GM23248 (cell line): Measurements from ENCODE around the gene GAS2L1. TPM values are rescaled to one million over a fixed set of nuclear protein-coding genes. Genes with fewer than 3 reads are reported as not detected.

Source experiments
- DNase-seq: peaks from one replicate; pipeline ENCODE4 v3.0.0-alpha.2; 2015
- H2AFZ ChIP-seq: fragments of 200-600 bp; sonication (generic); 2 replicates; pipeline ENCODE4 v1.6.1; 2016; ENCODE audit warnings: antibody characterized with exemption
- H3F3A ChIP-seq: fragments of 200-600 bp; sonication (generic); 2 replicates; pipeline ENCODE4 v1.6.1; 2016; ENCODE audit warnings: mild to moderate bottlenecking, antibody characterized with exemption, mixed run types; ENCODE audit not compliant: insufficient read depth
- H3K27ac ChIP-seq: fragments of 200-600 bp; sonication (generic); 2 replicates; pipeline ENCODE4 v1.5.1; 2016; ENCODE audit warnings: mild to moderate bottlenecking
- H3K27me3 ChIP-seq: fragments of 200-600 bp; sonication (generic); replicated peaks from 2 replicates; pipeline ENCODE4 v1.6.1; 2016; ENCODE audit warnings: mild to moderate bottlenecking; ENCODE audit not compliant: insufficient read depth
- H3K36me3 ChIP-seq: fragments of 200-600 bp; sonication (generic); 2 replicates; pipeline ENCODE4 v1.6.1; 2016; ENCODE audit warnings: low read depth, mild to moderate bottlenecking
- H3K4me1 ChIP-seq: fragments of 200-600 bp; sonication (generic); 2 replicates; pipeline ENCODE4 v1.6.1; 2016; ENCODE audit warnings: mild to moderate bottlenecking; ENCODE audit not compliant: insufficient read depth
- H3K4me2 ChIP-seq: fragments of 200-600 bp; sonication (generic); one replicate; pipeline ENCODE4 v1.6.1; 2016; ENCODE audit warnings: mild to moderate bottlenecking; ENCODE audit not compliant: unreplicated experiment
- H3K4me3 ChIP-seq: fragments of 200-600 bp; sonication (generic); 2 replicates; pipeline ENCODE4 v1.5.1; 2016; ENCODE audit warnings: mild to moderate bottlenecking
- H3K79me2 ChIP-seq: fragments of 200-600 bp; sonication (generic); 2 replicates; pipeline ENCODE4 v1.6.1; 2016; ENCODE audit warnings: mild to moderate bottlenecking; ENCODE audit not compliant: insufficient read depth
- H3K9ac ChIP-seq: fragments of 200-600 bp; sonication (generic); 2 replicates; pipeline ENCODE4 v1.6.1; 2016; ENCODE audit warnings: mild to moderate bottlenecking
- H3K9me2 ChIP-seq: fragments of 200-600 bp; sonication (generic); 2 replicates; pipeline ENCODE4 v1.6.1; 2016; ENCODE audit warnings: mixed run types, mild to moderate bottlenecking, moderate library complexity; ENCODE audit not compliant: insufficient read depth
- H3K9me3 ChIP-seq: fragments of 200-600 bp; sonication (generic); one replicate; pipeline ENCODE4 v1.6.1; 2017; ENCODE audit warnings: low read depth
- H4K20me1 ChIP-seq: fragments of 200-600 bp; sonication (generic); 2 replicates; pipeline ENCODE4 v1.6.0; 2016; ENCODE audit not compliant: insufficient read depth
- EZH2 ChIP-seq: fragments of 200-600 bp; sonication (generic); IDR thresholded peaks from 2 replicates; pipeline ENCODE4 v1.6.1; 2018; ENCODE audit warnings: antibody characterized with exemption, mild to moderate bottlenecking; ENCODE audit not compliant: insufficient read depth, poor library complexity, severe bottlenecking
- EZH2phosphoT487 ChIP-seq: fragments of 200-600 bp; sonication (generic); IDR thresholded peaks from 2 replicates; pipeline ENCODE4 v1.6.1; 2018; ENCODE audit warnings: antibody characterized with exemption, moderate library complexity, mild to moderate bottlenecking, low read depth; ENCODE audit not compliant: insufficient read depth
- WGBS, 2 experiments: methylation state at CpG; one replicate each; pipeline ENCODE4 v1.1.6; 2015 to 2017; ENCODE audit warnings: low lambda C conversion rate in 2 of 2, low coverage in 1 of 2; ENCODE audit errors: missing lambda C conversion rate in 2 of 2; 5-methylcytosine and 5-hydroxymethylcytosine counted together
- in situ Hi-C: fragments of 300-500 bp; cut with MboI; formaldehyde crosslinking; loops from 2 replicates; pipeline ENCODE4 v1.15.0; 2020
- polyA plus RNA-seq: library from polyadenylated mRNA; unstranded; fragments of >200 nt; fragmentation: Nextera tagmentation; extraction: Ambion mirVana; gene quantifications from 2 replicates; pipeline ENCODE4 v1.2.1, GENCODE V29; 2016
- total RNA-seq: library from RNA; depleted of rRNA; stranded (reverse); fragments of >200 nt; shearing (Covaris generic); gene quantifications from 2 replicates; pipeline ENCODE4 v1.2.3, GENCODE V29; 2014

The GAS2L1 gene
- total and polyA plus RNA-seq, 2 experiments from 2014 or later = 21.2 to 23.7 TPM

- H3K4me3 ChIP-seq = no peak overlapping the region
- H3K36me3 ChIP-seq = no peaks in the 10 kb centered on the region
- TF ChIP-seq EZH2 (no peak), EZH2phosphoT487 (no peak)
- H3F3A ChIP-seq = no peaks in the 10 kb centered on the region; the same call in 1 of the 2 replicates
- in situ Hi-C loops = no loop called here
- no peaks in the 10 kb centered on the region for H3K79me2 ChIP-seq
- H3K9ac ChIP-seq = no peak overlapping the region
- no peaks in the 10 kb centered on the region for H3K9me3 ChIP-seq
- H3K4me1 ChIP-seq = no peaks in the 10 kb centered on the region
- no peaks in the 10 kb centered on the region for H4K20me1 ChIP-seq
- no peak overlapping the region for H2AFZ ChIP-seq
- H3K27ac ChIP-seq = no peak overlapping the region
- H3K27me3 ChIP-seq = peaks cover 26% of the 10 kb centered on the region
- H3K4me2 ChIP-seq = no peak overlapping the region
- H3K9me2 ChIP-seq = no peaks in the 10 kb centered on the region
- DNase-seq = no peak
- 88 to 92% methylated on average over 17 to 18 of the region's 18 CpGs for WGBS, 2 experiments
These were observed 11.5 kb downstream of the GAS2L1 start for GRCh38 chr22:29317827-29318454.

- Histone ChIP-seq H3K4me3 (no peak overlapping the region), H3K4me1 (no peaks in the 10 kb centered on the region), H3K79me2 (no peaks in the 10 kb centered on the region), H3K36me3 (no peaks in the 10 kb centered on the region), H3K27me3 (peaks cover 17% of the 10 kb centered on the region), H3K27ac (no peak overlapping the region), H2AFZ (no peak overlapping the region), H3K9ac (no peak overlapping the region), H4K20me1 (no peaks in the 10 kb centered on the region), H3K9me3 (no peaks in the 10 kb centered on the region), H3K4me2 (no peak overlapping the region), H3K9me2 (no peaks in the 10 kb centered on the region), H3F3A (no peaks in the 10 kb centered on the region; the same call in 1 of the 2 replicates)
- in situ Hi-C loops = no loop called here
- DNase-seq = no peak
- WGBS, 2 experiments = 82 to 85% methylated on average over 2 of the region's 2 CpGs
- TF ChIP-seq EZH2phosphoT487 (no peak), EZH2 (no peak)
These were observed 12.6 kb downstream of the GAS2L1 start for GRCh38 chr22:29319072-29319471.

GRCh38 chr22:29320546-29320945 is 14.1 kb downstream of the GAS2L1 start:
- no peak overlapping the region for H3K4me3 ChIP-seq
- no peaks in the 10 kb centered on the region for H3K36me3 ChIP-seq
- in situ Hi-C loops = no loop called here
- H3K4me2 ChIP-seq = no peak overlapping the region
- no peaks in the 10 kb centered on the region for H3K79me2 ChIP-seq
- H3K9ac ChIP-seq = no peak overlapping the region
- no peak overlapping the region for H2AFZ ChIP-seq
- H3K27ac ChIP-seq = no peak overlapping the region
- 93 to 100% methylated on average over 1 of the region's 1 CpG for WGBS, 2 experiments
- no peaks in the 10 kb centered on the region for H3K4me1 ChIP-seq
- peaks cover 9% of the 10 kb centered on the region; the same call in 1 of the 2 replicates for H3K27me3 ChIP-seq
- DNase-seq = no peak
- no peaks in the 10 kb centered on the region for H4K20me1 ChIP-seq
- TF ChIP-seq EZH2 (no peak), EZH2phosphoT487 (no peak)
- no peaks in the 10 kb centered on the region for H3K9me2 ChIP-seq
- H3K9me3 ChIP-seq = no peaks in the 10 kb centered on the region
- H3F3A ChIP-seq = no peaks in the 10 kb centered on the region

DNA sequence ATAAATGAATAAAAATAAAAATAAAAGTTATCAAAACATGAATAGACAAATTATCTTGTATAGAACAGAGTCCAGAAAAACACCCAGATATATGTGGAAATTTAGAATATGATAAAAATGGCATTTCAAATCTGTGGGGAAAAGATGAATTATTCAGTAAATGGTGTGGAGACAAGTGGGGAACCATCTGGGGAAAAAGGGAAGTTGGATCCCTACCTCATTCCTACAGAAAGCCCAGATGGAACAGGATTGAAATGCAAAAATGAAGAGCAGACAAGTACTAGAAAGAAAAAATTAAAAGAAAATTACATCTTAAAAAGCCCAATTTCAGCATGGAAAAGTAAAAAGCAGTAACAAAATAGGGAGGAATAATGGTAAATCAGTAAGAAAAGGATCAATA is 17.2 kb downstream of the GAS2L1 start:
- Histone ChIP-seq H4K20me1 (no peaks in the 10 kb centered on the region), H3K9me3 (no peaks in the 10 kb centered on the region), H3K27ac (no peak overlapping the region), H3K4me2 (no peak overlapping the region), H3F3A (no peaks in the 10 kb centered on the region), H3K79me2 (no peaks in the 10 kb centered on the region), H3K27me3 (no peaks in the 10 kb centered on the region), H3K4me1 (no peaks in the 10 kb centered on the region), H3K36me3 (no peaks in the 10 kb centered on the region; the same call in 1 of the 2 replicates), H3K9ac (no peak overlapping the region), H3K9me2 (no peaks in the 10 kb centered on the region), H3K4me3 (no peak overlapping the region), H2AFZ (no peak overlapping the region)
- TF ChIP-seq EZH2phosphoT487 = no peak
- TF ChIP-seq EZH2 = no peak
- DNase-seq = no peak
- in situ Hi-C loops = no loop called here
